ENCODE measurements around the gene PLA2G3.

- no peak for TF ChIP-seq POLR2AphosphoS5 (IDR thresholded peaks at IDR 0.05)
- TF ChIP-seq, protein P1, sequence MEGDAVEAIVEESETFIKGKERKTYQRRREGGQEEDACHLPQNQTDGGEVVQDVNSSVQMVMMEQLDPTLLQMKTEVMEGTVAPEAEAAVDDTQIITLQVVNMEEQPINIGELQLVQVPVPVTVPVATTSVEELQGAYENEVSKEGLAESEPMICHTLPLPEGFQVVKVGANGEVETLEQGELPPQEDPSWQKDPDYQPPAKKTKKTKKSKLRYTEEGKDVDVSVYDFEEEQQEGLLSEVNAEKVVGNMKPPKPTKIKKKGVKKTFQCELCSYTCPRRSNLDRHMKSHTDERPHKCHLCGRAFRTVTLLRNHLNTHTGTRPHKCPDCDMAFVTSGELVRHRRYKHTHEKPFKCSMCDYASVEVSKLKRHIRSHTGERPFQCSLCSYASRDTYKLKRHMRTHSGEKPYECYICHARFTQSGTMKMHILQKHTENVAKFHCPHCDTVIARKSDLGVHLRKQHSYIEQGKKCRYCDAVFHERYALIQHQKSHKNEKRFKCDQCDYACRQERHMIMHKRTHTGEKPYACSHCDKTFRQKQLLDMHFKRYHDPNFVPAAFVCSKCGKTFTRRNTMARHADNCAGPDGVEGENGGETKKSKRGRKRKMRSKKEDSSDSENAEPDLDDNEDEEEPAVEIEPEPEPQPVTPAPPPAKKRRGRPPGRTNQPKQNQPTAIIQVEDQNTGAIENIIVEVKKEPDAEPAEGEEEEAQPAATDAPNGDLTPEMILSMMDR (IDR thresholded peaks at IDR 0.05) = no peak
- no peak for TF ChIP-seq POLR2A (IDR thresholded peaks at IDR 0.05)
Observed at GRCh38 chr22:31118046-31118820, 22.1 kb downstream of the PLA2G3 start.
